ENCODE data around the gene THADA.

Gene THADA

GRCh38 chr2:43230951-43231827, 364.6 kb downstream of the THADA start:
- no peak for DNase-seq

- no peak for DNase-seq
Measured at GRCh38 chr2:43230351-43230885, 365.4 kb downstream of the THADA start.

DNA sequence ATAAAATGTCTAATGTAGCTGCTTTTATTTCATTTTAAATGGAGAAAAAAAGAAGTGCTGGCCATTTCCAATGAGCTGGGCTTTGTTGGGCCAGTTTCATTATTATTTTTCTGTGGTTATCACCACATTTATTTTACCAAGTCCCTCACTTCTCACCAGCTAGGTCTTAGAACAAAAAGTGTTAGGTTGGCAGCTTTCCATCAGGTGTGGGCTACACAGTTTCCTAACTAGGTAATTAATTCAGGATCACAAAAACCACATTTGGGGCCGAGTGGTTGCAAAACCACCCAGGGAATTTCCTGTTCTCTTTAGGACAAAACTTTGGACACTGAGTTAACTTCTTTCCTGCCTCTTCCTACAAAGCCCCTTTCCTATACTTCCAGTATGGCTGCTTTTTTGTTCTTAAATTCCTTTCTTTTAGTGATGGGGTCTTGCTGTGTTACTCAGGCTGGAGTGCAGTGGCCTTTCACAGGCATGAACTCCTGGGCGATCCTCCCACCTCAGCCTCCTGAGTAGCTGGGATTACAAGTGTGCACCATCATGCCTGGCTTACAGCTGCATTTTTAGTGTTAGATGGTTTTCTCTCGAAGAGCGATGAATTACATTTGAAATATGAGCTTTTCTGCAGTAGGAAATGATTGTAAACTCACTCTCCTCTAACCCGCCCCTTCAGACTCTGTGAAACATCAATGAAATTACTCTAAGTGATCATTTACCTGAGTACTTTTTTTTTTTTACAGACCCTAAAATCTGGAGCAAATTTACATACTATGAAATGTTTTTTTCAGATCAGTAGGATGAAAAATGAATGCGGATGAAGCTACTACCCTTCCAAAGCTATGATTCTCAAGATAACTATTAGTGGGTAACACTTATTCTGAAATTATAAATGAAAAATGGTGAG, 366.8 kb downstream of the THADA start:
- peak; percentile 29 for DNase-seq

GRCh38 chr2:43228321-43228751, 367.5 kb downstream of the THADA start:
- no peak for DNase-seq

DNA sequence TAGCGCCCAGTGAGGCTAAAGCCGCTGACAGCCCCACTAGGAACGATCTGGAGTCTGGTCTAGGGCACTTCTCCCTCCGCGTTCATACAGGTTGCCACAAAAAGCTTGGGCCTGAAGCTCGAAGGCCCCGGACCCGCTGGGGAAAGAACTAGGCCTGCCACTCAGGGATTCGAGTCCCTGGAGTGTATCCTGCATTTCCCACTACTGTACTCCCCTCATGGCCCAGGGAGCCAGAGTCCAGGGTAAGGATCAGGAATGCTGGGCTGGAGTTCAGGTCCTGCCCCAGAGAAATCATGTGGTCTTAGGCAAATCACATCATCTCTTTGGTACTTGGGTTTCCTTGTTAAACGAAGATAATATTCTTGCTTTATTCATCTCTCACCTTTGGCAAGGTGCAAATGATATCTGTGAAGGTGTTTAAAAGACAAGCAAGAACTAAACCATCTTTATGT, 368.0 kb downstream of the THADA start:
- DNase-seq: no peak

DNA sequence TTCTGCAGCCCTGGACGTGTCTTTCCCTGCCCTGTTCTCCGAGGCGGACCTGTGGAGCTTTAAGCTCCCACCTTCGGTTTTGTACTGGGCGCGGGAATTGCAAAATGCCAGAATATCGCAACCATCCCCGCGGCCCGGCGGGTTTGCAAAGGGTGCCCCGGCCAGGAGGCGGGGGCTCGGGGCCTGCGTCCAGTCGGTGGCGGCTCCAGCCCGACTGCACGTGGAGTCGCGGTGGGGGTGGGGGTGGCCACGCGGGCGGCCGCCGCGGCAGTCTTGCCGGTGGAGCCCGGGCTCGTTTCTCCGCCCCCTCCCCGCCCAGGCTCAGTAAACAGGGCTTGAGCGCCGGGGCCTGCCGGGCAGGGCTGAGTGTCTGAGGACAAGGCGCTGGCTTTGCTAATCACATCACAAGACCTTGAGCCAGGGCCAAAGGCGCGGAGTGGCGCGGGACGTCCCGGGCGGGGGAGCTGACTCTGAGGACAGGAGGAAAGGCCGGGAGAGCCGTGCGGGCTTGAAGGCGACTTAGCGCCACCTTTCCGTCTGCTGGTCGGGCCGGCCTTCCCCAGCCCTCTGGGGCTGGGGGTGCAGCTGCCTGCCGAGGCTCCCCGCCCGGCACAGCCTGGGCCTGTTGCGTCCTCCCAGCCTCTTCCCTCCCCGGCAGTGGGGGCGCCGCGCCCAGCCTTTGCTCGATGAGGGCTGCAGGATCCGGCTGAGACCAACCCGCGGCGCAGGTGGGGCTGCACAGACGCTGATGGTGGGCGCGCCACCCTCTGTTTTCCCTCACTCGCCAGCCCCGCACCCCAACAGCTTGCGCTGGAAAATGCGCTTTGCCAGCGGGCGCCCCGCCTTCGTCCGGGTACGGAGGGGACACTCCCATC, 368.6 kb downstream of the THADA start:
- peak; percentile 74 for DNase-seq

GRCh38 chr2:43226558-43226954, 369.3 kb downstream of the THADA start, which contains the start of gene ZFP36L2:
ZFP36L2 (minus strand) TSS chr2:43226606; CDS start chr2:43226315, 291 bp downstream.
- peak; percentile 98 for DNase-seq

DNA sequence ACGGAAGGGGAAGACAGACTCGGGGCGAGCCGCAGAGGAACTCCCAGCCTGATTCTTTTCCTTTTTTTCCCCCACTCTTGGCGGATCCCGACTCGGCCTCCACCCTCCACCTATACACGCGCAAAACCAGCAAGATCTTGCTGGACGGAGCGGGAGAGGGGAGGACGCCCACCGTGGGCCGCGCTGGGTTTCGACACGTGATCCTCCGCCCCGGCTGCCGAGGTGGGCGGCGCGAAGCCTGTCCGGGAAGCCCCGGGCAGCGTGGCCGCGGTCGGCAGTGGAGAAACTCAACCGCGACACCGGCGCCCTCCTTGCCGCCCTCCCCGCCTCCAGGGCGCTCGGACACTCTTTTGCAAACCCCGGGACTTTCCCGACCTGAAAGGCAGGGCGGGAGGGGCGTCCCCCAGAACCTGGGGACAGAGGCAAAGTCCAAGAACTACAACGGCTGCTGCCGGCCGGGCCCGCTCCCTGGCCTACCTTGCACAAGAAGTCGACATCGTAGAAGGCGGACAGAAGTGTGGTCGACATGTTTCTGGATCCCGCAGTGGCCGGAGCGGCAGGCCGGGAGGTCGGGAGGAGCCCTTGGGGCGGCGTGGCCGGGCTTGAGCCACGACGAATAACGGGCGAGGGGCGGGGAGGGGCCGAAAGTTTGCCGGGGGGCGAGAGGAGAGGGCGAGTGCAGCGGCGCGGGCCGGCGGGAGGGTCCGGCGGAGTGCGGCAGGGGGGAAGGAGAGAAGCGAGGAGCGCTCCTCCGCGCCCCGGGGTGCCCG, 369.9 kb downstream of the THADA start:
- DNase-seq: peak; percentile 72

DNA sequence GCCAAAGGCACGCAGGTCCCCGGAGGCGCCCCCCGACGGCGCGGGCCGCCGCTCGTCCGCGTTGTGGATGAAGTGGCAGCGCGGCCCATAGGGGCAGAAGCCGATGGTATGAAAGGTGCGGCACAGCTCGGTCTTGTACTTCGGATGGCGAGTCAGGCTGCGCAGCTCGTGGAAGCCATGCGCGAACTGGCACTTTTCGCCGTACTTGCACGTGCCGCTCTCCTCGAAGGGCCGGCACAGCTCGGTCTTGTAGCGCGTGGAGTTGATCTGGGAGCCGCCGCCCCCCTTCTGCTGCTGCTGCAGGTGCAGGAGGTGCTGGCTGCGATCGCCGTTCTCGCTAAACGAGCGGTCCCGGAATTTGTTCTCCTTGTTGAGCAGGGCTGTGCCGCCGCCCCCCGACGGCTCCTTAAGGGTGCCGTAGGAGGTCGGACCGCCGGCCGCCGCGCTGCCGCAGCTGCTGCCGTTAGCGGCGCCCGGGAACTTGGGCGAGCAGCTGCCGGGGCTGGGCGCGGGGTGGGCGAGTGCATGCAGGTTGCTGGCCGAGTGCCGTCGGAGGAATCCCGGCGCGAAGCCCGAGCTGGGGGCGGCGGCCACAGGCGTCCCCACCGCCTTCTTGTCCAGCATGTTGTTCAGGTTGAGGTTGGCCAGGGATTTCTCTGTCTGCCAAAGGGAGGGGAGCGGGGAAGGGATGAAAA, 370.6 kb downstream of the THADA start:
- DNase-seq: peak; percentile 70

DNA sequence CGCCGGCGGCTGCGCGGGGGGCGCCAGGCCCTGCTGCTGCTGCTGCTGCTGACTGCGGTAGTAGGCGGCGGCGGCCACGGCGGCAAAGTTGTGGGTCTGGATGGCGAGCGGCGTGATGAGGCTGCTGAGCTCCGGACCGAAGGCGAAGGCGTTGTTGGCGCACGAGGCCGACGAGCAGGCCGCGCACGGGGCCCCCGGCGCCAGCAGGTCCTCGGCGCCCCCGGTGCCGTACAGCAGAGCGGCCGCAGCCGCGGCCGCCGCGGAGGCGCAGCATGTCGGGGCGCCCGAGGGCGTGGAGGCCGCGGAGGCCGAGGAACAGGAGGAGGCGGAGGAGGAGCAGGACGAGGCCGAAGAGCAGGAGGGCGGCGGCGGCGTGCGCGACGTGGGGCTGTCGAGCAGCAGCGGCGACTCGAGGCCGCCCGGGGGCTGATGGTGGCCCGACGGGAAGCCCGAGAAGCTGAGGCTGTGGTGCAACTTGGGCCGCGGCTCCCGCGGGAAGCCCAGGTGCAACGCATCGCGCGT, 371.2 kb downstream of the THADA start:
- DNase-seq: peak; percentile 48

- DNase-seq: peak; percentile 83
Measured at GRCh38 chr2:43224131-43224570, 371.7 kb downstream of the THADA start.

GRCh38 chr2:43223521-43224001, 372.3 kb downstream of the THADA start:
- DNase-seq: peak; percentile 50

DNA sequence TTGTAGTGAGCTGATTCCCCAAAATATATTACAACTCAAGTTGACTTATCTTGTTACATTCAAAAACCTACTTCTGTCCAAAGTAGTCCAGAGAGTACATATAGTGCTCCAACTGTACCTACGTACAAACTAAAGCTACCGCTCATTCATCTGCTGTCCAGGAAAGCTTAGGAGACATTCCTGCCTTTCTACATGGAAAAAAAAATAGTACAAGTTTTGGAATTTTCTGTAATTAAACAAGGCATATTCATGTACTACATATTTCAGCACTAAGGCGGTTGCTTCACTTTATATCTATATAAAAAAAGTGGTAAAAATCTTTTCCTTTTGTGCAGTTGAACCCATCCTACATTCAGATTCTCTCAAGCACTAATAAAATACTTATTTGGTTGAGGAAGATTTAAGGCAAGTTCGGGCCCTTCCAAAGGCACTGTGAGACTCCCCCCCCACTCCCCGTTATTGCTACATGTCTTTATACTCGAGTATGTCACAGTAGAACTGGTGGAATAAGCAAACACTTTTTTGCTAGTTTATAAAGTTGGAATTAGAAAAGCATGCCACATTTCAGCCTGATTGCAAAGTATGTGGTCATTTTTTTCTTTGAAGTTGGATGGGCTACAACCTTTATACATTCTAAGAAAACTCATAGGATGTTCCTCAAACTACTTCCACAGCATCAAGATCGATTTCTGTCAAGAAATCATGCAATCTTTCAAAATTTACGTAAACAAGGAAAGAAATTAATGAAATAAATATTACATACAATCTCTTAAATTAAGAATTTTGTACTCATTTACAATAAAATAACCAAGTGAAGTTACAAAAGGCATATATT, 373.1 kb downstream of the THADA start:
- peak; percentile 33 for DNase-seq

DNA sequence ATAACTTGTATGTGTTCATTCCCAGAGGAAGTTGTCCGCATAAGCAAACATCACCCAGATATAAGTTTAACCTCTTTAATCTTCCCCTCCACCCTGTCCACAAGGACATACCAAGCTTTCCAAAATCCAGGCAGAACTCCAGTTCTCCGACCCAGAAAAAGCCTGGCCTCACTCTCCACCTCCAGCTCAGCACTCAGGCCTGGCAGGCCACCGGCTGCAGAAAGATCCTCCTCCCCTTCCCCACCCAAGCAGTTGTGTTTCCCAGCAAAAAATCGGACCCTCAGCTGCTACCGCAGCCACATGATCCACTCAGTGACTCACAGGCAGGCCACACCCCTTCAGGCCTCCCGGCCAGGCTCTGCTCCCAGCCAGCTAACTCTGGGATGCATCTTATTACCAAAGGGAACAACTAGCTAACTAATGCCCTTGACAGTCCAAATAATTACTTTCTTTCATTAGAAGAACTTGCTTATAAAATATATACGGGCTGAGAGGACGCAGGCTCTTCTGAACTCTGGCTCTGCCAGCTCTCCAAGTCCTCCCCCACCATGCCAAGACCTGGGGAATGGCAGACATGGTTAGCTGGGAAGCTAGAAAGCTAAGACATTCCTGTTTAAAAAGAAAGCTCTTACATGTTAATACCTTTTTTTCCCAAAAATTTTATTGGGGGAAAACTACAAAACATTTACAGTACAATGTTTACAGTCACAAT, 373.9 kb downstream of the THADA start:
- peak; percentile 97 for DNase-seq

- peak; percentile 91 for DNase-seq
Measured at GRCh38 chr2:43221124-43221762, 374.6 kb downstream of the THADA start.

DNA sequence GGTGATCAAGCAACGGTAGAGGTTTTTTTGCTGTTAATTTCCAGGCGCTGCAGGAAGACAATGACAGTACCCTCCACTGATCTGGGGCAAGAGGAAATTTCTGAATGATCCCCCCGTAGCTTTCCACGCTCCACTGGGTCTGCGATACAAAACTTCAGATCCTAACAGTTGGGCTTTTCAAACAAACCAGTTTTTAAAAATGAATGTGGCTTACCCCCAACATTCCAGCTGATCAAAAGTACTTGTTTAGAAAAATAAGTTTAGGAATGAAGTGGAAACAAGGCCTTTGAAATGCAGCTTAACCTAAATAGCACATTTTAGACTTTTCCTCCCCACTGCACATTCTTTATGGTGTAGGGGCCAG, 375.1 kb downstream of the THADA start:
- DNase-seq: no peak

- DNase-seq: peak; percentile 35
Measured at GRCh38 chr2:43220229-43220751, 375.5 kb downstream of the THADA start.

All from fibroblast of skin of right biceps (primary cell).